ENCODE measurements around the gene GID8. TPM values are rescaled to one million over a fixed set of nuclear protein-coding genes. Genes with fewer than 3 reads are reported as not detected.

The GID8 gene
- total and polyA plus RNA-seq, 9 of the 15 experiments (the other 6 are each of a cell fraction or from before 2014, with no cell fraction given) = 7.5 to 31.6 (median 22.2) TPM

- TF ChIP-seq ZNF408 (CRISPR knock-in tag; IDR thresholded peaks at IDR 0.05; ENCODE audit: low read depth) = no peak
- TF ChIP-seq SNRNP70 (optimal IDR thresholded peaks at IDR 0.05; ENCODE audit: low read depth, low read length) = no peak
- no peak for TF ChIP-seq ZBTB11 (CRISPR knock-in tag; IDR thresholded peaks at IDR 0.05)
- TF ChIP-seq TBP (optimal IDR thresholded peaks at IDR 0.05; ENCODE audit: low read depth, low read length) = no peak
- no peak for TF ChIP-seq BCL6 (CRISPR knock-in tag; IDR thresholded peaks at IDR 0.05)
- no peak for TF ChIP-seq RB1 (IDR thresholded peaks at IDR 0.05; ENCODE audit: low read depth)
- no peak for TF ChIP-seq SMARCE1 (IDR thresholded peaks at IDR 0.05)
- TF ChIP-seq, protein P1, sequence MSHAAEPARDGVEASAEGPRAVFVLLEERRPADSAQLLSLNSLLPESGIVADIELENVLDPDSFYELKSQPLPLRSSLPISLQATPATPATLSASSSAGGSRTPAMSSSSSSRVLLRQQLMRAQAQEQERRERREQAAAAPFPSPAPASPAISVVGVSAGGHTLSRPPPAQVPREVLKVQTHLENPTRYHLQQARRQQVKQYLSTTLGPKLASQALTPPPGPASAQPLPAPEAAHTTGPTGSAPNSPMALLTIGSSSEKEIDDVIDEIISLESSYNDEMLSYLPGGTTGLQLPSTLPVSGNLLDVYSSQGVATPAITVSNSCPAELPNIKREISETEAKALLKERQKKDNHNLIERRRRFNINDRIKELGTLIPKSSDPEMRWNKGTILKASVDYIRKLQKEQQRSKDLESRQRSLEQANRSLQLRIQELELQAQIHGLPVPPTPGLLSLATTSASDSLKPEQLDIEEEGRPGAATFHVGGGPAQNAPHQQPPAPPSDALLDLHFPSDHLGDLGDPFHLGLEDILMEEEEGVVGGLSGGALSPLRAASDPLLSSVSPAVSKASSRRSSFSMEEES (CRISPR knock-in tag; IDR thresholded peaks at IDR 0.05) = no peak
- no peak for TF ChIP-seq ZNF316 (IDR thresholded peaks at IDR 0.05)
- TF ChIP-seq MEF2D (tag; conservative IDR thresholded peaks at IDR 0.05; ENCODE audit: low read depth) = no peak
- no peak for TF ChIP-seq NR1H2 (CRISPR knock-in tag; IDR thresholded peaks at IDR 0.05)
- no peak for TF ChIP-seq TGIF2 (CRISPR knock-in tag; IDR thresholded peaks at IDR 0.05)
- TF ChIP-seq CHD1 (IDR thresholded peaks at IDR 0.05; ENCODE audit: low read length) = no peak
- no peak for TF ChIP-seq FOXJ3 (CRISPR knock-in tag; IDR thresholded peaks at IDR 0.05)
- no peak for TF ChIP-seq ZNF133 (CRISPR knock-in tag; IDR thresholded peaks at IDR 0.05)
- no peak for TF ChIP-seq MTA1 (IDR thresholded peaks at IDR 0.05; ENCODE audit: borderline replicate concordance)
- TF ChIP-seq ZNF511 (CRISPR knock-in tag; IDR thresholded peaks at IDR 0.05) = no peak
- TF ChIP-seq CBFA2T3 (IDR thresholded peaks at IDR 0.05) = peak; percentile 79
- no peak for TF ChIP-seq ZZZ3 (IDR thresholded peaks at IDR 0.05)
- no peak for TF ChIP-seq TCF7L2 (IDR thresholded peaks at IDR 0.05; ENCODE audit: low read depth, low read length)
- TF ChIP-seq, protein P2, sequence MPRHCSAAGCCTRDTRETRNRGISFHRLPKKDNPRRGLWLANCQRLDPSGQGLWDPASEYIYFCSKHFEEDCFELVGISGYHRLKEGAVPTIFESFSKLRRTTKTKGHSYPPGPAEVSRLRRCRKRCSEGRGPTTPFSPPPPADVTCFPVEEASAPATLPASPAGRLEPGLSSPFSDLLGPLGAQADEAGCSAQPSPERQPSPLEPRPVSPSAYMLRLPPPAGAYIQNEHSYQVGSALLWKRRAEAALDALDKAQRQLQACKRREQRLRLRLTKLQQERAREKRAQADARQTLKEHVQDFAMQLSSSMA (CRISPR knock-in tag; IDR thresholded peaks at IDR 0.05) = no peak
- no peak for TF ChIP-seq SRSF9 (IDR thresholded peaks at IDR 0.05; ENCODE audit: borderline replicate concordance, low read depth, low read length)
- TF ChIP-seq FOXA1 (IDR thresholded peaks at IDR 0.05; ENCODE audit: borderline replicate concordance) = no peak
- no peak for TF ChIP-seq RBM22 (IDR thresholded peaks at IDR 0.05; ENCODE audit: low read depth, low read length, poor library complexity, severe bottlenecking)
- no peak for TF ChIP-seq PCBP2 (IDR thresholded peaks at IDR 0.05; ENCODE audit: low read depth, low read length, poor library complexity, severe bottlenecking)
Measured at GRCh38 chr20:62949153-62949821, 11.3 kb downstream of the GID8 start (continued).
